ENCODE data around the gene BAK1. TPM values are rescaled to one million over a fixed set of nuclear protein-coding genes. Genes with fewer than 3 reads are reported as not detected.
A peak's percentile ranks its signal among the peaks of the same experiment; 100 is the strongest.

The BAK1 gene
- total and polyA plus RNA-seq, 2 experiments from 2014 or later: 18.6 to 33.1 TPM

- Histone ChIP-seq H3K79me2 (peaks cover 44% of the 10 kb centered on the region), H3K9me2 (replicated peaks; ENCODE audit: insufficient read depth) (no peaks in the 10 kb centered on the region), H3K4me1 (ENCODE audit: insufficient read depth) (peaks cover 6% of the 10 kb centered on the region), H3K27ac (peak overlapping the region; percentile 95), H2AFZ (no peak overlapping the region), H3K4me2 (peak overlapping the region; percentile 95), H3K4me3 (no peak overlapping the region), H3K36me3 (replicated peaks; ENCODE audit: insufficient read depth, low read depth) (no peaks in the 10 kb centered on the region), H4K20me1 (ENCODE audit: insufficient read depth, poor library complexity, severe bottlenecking) (no peaks in the 10 kb centered on the region), H3K27me3 (no peaks in the 10 kb centered on the region), H3K9me3 (ENCODE audit: low read depth) (no peaks in the 10 kb centered on the region)
- WGBS (ENCODE audit: low lambda C conversion rate, missing lambda C conversion rate): 69% methylated on average over 6 of the region's 6 CpGs
- no peak for DNase-seq (ENCODE audit: low spot score)
- TF ChIP-seq EZH2phosphoT487 (IDR thresholded peaks at IDR 0.05; ENCODE audit: low read depth, severe bottlenecking, unreplicated experiment): no peak
- no peak for TF ChIP-seq CTCF (IDR thresholded peaks at IDR 0.05; ENCODE audit: poor library complexity)
- no peak for TF ChIP-seq EZH2 (IDR thresholded peaks at IDR 0.05; ENCODE audit: borderline replicate concordance)
Measured at GRCh38 chr6:33623895-33624381, 43.9 kb upstream of the BAK1 start.

GRCh38 chr6:33622456-33623431 is 42.7 kb upstream of the BAK1 start:
- 62% methylated on average over 12 of the region's 12 CpGs for WGBS (ENCODE audit: low lambda C conversion rate, missing lambda C conversion rate)
- peaks cover 37% of the 10 kb centered on the region for H3K79me2 ChIP-seq

GRCh38 chr6:33621711-33622388 is 41.8 kb upstream of the BAK1 start:
- Histone ChIP-seq H2AFZ (peak overlapping the region; percentile 32), H3K9me2 (replicated peaks; ENCODE audit: insufficient read depth) (no peaks in the 10 kb centered on the region), H4K20me1 (ENCODE audit: insufficient read depth, poor library complexity, severe bottlenecking) (no peaks in the 10 kb centered on the region), H3K4me2 (peak overlapping the region; percentile 95), H3K27me3 (no peaks in the 10 kb centered on the region), H3K4me3 (peak overlapping the region; percentile 66), H3K79me2 (peaks cover 29% of the 10 kb centered on the region), H3K27ac (peak overlapping the region; percentile 95), H3K4me1 (ENCODE audit: insufficient read depth) (no peaks in the 10 kb centered on the region), H3K9me3 (ENCODE audit: low read depth) (no peaks in the 10 kb centered on the region), H3K36me3 (replicated peaks; ENCODE audit: insufficient read depth, low read depth) (no peaks in the 10 kb centered on the region)
- peak; percentile 60 for DNase-seq (ENCODE audit: low spot score)
- TF ChIP-seq CTCF (IDR thresholded peaks at IDR 0.05; ENCODE audit: poor library complexity): no peak
- TF ChIP-seq EZH2 (IDR thresholded peaks at IDR 0.05; ENCODE audit: borderline replicate concordance): no peak
- no peak for TF ChIP-seq EZH2phosphoT487 (IDR thresholded peaks at IDR 0.05; ENCODE audit: low read depth, severe bottlenecking, unreplicated experiment)
- WGBS (ENCODE audit: low lambda C conversion rate, missing lambda C conversion rate): 13% methylated on average over 27 of the region's 39 CpGs

More at GRCh38 chr6:33622456-33623431, 42.7 kb upstream of the BAK1 start:
- H3K9me3 ChIP-seq (ENCODE audit: low read depth): no peaks in the 10 kb centered on the region
- DNase-seq (ENCODE audit: low spot score): peak; percentile 58
- H3K4me1 ChIP-seq (ENCODE audit: insufficient read depth): no peaks in the 10 kb centered on the region
- H3K27ac ChIP-seq: peak overlapping the region; percentile 95
- H3K4me2 ChIP-seq: peak overlapping the region; percentile 95
- no peak for TF ChIP-seq EZH2phosphoT487 (IDR thresholded peaks at IDR 0.05; ENCODE audit: low read depth, severe bottlenecking, unreplicated experiment)
- no peak for TF ChIP-seq CTCF (IDR thresholded peaks at IDR 0.05; ENCODE audit: poor library complexity)
- no peak for TF ChIP-seq EZH2 (IDR thresholded peaks at IDR 0.05; ENCODE audit: borderline replicate concordance)
- no peak overlapping the region for H2AFZ ChIP-seq
- H3K36me3 ChIP-seq (replicated peaks; ENCODE audit: insufficient read depth, low read depth): no peaks in the 10 kb centered on the region
- no peaks in the 10 kb centered on the region for H4K20me1 ChIP-seq (ENCODE audit: insufficient read depth, poor library complexity, severe bottlenecking)
- no peaks in the 10 kb centered on the region for H3K9me2 ChIP-seq (replicated peaks; ENCODE audit: insufficient read depth)
- H3K4me3 ChIP-seq: peak overlapping the region; percentile 32
- H3K27me3 ChIP-seq: no peaks in the 10 kb centered on the region

Measured in hepatocyte (in vitro differentiated cells).